Peyer's patch (tissue), 4 donors: ENCODE data around the gene ZNF783.

ENCODE experiments used
- CTCF ChIP-seq, 6 experiments: fragments of 450-650 bp in 4 of 6; fragments of 200-600 bp in 2 of 6; sonication (generic) in 1 of 6; IDR thresholded peaks; one replicate each; pipeline ENCODE4 v1.5.1; 2017 to 2019; ENCODE audit warnings: antibody characterized with exemption in 6 of 6, mild to moderate bottlenecking in 3 of 6, moderate library complexity in 1 of 6
- POLR2A ChIP-seq, 2 donors: fragments of 450-650 bp; IDR thresholded peaks; one replicate each; pipeline ENCODE4 v1.5.1; 2017; ENCODE audit warnings: antibody characterized with exemption in 2 of 2, mild to moderate bottlenecking in 2 of 2, moderate library complexity in 2 of 2

GRCh38 chr7:149325248-149325647, 63.3 kb downstream of the ZNF783 start:
- TF ChIP-seq CTCF (IDR thresholded peaks at IDR 0.05) (no peak), POLR2A (IDR thresholded peaks at IDR 0.05) (no peak)
